Suprapubic skin (tissue), 4 donors: Measurements from ENCODE around the gene ACTC1. TPM values are rescaled to one million over a fixed set of nuclear protein-coding genes. Genes with fewer than 3 reads are reported as not detected.
"Not testable (repeated sequence)": the region's sequence is repeated elsewhere in the genome, so short reads cannot be mapped to it uniquely, and the experiment has no call there.

ENCODE experiments used
- DNase-seq, 2 donors: peaks; one replicate each; pipeline ENCODE4 v3.0.0-alpha.2; 2019; ENCODE audit warnings: low spot score in 2 of 2
- H3K27ac ChIP-seq: fragments of 200-600 bp; sonication (generic); one replicate; pipeline ENCODE4 v1.5.1; 2019
- H3K27me3 ChIP-seq: fragments of 200-600 bp; sonication (generic); one replicate; pipeline ENCODE4 v1.5.1; 2019
- H3K36me3 ChIP-seq: fragments of 200-600 bp; sonication (generic); one replicate; pipeline ENCODE4 v1.5.1; 2019
- H3K4me1 ChIP-seq: fragments of 200-600 bp; sonication (generic); one replicate; pipeline ENCODE4 v1.5.1; 2019
- H3K4me3 ChIP-seq: fragments of 200-600 bp; sonication (generic); one replicate; pipeline ENCODE4 v1.5.1; 2019; ENCODE audit warnings: mild to moderate bottlenecking
- H3K9me3 ChIP-seq: fragments of 200-600 bp; sonication (generic); one replicate; pipeline ENCODE4 v1.5.1; 2019
- EP300 ChIP-seq: sonication (generic); formaldehyde crosslinking; IDR thresholded peaks from one replicate; pipeline ENCODE4 v1.6.1; 2017; ENCODE audit warnings: antibody characterized with exemption
- POLR2A ChIP-seq, 2 donors: fragments of 450-650 bp; IDR thresholded peaks; one replicate each; pipeline ENCODE4 v1.6.1; 2017; ENCODE audit warnings: antibody characterized with exemption in 2 of 2, mild to moderate bottlenecking in 2 of 2, moderate library complexity in 2 of 2
- POLR2AphosphoS5 ChIP-seq, 3 donors: sonication (generic); formaldehyde crosslinking; IDR thresholded peaks; one replicate each; pipeline ENCODE4 v1.6.1; 2017; ENCODE audit warnings: antibody characterized with exemption in 3 of 3
- WGBS: methylation state at CpG from one replicate; pipeline ENCODE4 v1.1.5; 2018; 5-methylcytosine and 5-hydroxymethylcytosine counted together
- total RNA-seq, 4 donors: library from RNA; depleted of rRNA; stranded (reverse); fragments of >200 nt; gene quantifications; one replicate each; pipeline ENCODE4 v1.1.0, GENCODE V29; 2016
- TF ChIP-seq, protein P1 (sequence below), 2 donors: fragments of 200-600 bp in 1 of 2; fragments of 450-650 bp in 1 of 2; sonication (generic) in 1 of 2; IDR thresholded peaks; one replicate each; pipeline ENCODE4 v1.5.1; 2016 to 2019; ENCODE audit warnings: antibody characterized with exemption in 2 of 2, mild to moderate bottlenecking in 1 of 2, moderate library complexity in 1 of 2

The ACTC1 gene
- total RNA-seq, 4 donors from 2014 or later = 0.51 to 1.4 (median 0.85) TPM

- TF ChIP-seq POLR2A (IDR thresholded peaks at IDR 0.05) = no peak
- no peak for TF ChIP-seq POLR2AphosphoS5 (IDR thresholded peaks at IDR 0.05)
- TF ChIP-seq, protein P1, sequence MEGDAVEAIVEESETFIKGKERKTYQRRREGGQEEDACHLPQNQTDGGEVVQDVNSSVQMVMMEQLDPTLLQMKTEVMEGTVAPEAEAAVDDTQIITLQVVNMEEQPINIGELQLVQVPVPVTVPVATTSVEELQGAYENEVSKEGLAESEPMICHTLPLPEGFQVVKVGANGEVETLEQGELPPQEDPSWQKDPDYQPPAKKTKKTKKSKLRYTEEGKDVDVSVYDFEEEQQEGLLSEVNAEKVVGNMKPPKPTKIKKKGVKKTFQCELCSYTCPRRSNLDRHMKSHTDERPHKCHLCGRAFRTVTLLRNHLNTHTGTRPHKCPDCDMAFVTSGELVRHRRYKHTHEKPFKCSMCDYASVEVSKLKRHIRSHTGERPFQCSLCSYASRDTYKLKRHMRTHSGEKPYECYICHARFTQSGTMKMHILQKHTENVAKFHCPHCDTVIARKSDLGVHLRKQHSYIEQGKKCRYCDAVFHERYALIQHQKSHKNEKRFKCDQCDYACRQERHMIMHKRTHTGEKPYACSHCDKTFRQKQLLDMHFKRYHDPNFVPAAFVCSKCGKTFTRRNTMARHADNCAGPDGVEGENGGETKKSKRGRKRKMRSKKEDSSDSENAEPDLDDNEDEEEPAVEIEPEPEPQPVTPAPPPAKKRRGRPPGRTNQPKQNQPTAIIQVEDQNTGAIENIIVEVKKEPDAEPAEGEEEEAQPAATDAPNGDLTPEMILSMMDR (IDR thresholded peaks at IDR 0.05) = no peak
- TF ChIP-seq EP300 = no peak
- H3K4me3 ChIP-seq = no peak overlapping the region
- DNase-seq = no peak
- no peaks in the 10 kb centered on the region for H3K4me1 ChIP-seq
- H3K27ac ChIP-seq = no peak overlapping the region
- H3K9me3 ChIP-seq = no peaks in the 10 kb centered on the region
- no peaks in the 10 kb centered on the region for H3K36me3 ChIP-seq
- peaks cover 3% of the 10 kb centered on the region for H3K27me3 ChIP-seq
- 38% methylated on average over 1 of the region's 1 CpG for WGBS
Observed at GRCh38 chr15:34812369-34812768, 17.0 kb upstream of the ACTC1 start.

DNA sequence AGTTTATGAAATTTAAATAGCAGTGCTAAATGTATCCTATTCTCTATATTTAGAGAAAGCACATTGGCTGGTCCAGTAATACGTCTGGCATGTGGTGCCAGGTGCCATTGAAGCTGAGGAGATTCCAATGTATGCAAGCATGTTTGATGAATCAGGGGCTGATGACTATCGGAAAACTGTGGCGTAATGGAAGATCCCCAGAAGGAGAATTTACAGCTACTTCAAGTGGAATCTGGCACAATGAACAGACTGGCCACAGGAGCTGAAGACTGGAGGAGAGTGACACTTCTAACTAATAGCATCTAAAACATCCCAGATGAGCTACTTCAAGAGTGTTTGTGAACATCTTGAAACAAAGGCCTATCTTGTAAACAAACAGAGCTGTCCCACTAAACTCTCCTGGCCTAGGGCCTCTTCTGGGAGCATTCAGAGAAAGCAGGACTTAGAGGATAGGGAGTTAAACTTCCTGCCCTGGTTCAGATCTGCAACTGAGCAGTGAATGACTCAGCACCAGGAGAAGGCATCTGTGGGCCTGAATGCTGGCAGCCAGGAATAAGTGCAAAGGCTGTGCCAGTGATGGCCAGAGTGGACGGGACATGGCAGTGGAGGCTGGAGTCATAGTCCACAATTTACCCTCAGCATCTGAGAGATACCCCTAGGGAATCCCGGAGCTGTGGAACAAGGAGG, 15.2 kb upstream of the ACTC1 start:
- no peaks in the 10 kb centered on the region for H3K9me3 ChIP-seq
- WGBS = 83% methylated on average over 5 of the region's 5 CpGs
- H3K36me3 ChIP-seq = no peaks in the 10 kb centered on the region
- H3K4me1 ChIP-seq = no peaks in the 10 kb centered on the region
- no peak overlapping the region for H3K27ac ChIP-seq
- H3K4me3 ChIP-seq = no peak overlapping the region
- TF ChIP-seq POLR2A (IDR thresholded peaks at IDR 0.05) = no peak
- no peak for TF ChIP-seq POLR2AphosphoS5 (IDR thresholded peaks at IDR 0.05)
- TF ChIP-seq EP300 = no peak
- TF ChIP-seq, protein P1 (IDR thresholded peaks at IDR 0.05) = no peak
- DNase-seq = no peak
- peaks cover 3% of the 10 kb centered on the region for H3K27me3 ChIP-seq

DNA sequence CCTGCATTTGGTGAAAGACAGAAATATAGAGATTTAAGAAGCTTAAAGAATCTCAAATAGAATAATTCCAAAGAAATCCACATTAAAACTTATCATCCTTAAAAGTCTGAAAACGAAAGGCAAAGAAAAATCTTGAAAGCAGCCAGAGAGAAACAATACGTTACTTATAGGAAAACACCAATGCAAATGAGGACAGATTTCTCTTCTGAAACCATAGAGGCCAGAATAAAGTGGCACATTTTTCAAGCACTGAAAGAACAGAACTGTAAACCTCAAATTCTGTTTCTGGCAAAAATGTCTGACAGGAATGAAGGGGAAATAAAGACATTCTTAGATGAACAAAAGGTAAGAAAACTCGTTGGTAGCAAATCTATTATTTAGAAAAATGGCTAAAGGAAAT, 13.8 kb upstream of the ACTC1 start:
- Histone ChIP-seq H3K36me3 (no peaks in the 10 kb centered on the region), H3K27me3 (peaks cover 3% of the 10 kb centered on the region), H3K9me3 (no peaks in the 10 kb centered on the region), H3K4me1 (no peaks in the 10 kb centered on the region), H3K27ac (no peak overlapping the region), H3K4me3 (no peak overlapping the region)
- no peak for TF ChIP-seq EP300
- TF ChIP-seq POLR2A (IDR thresholded peaks at IDR 0.05) = no peak
- no peak for TF ChIP-seq POLR2AphosphoS5 (IDR thresholded peaks at IDR 0.05)
- 69% methylated on average over 3 of the region's 3 CpGs for WGBS
- DNase-seq = no peak

- no peaks in the 10 kb centered on the region for H3K4me1 ChIP-seq
- 94% methylated on average over 3 of the region's 3 CpGs for WGBS
- peaks cover 3% of the 10 kb centered on the region for H3K27me3 ChIP-seq
- no peaks in the 10 kb centered on the region for H3K9me3 ChIP-seq
- TF ChIP-seq EP300 = no peak
- TF ChIP-seq, protein P1 (IDR thresholded peaks at IDR 0.05) = no peak
- no peak for TF ChIP-seq POLR2AphosphoS5 (IDR thresholded peaks at IDR 0.05)
- no peak for TF ChIP-seq POLR2A (IDR thresholded peaks at IDR 0.05)
- DNase-seq = no peak
- H3K27ac ChIP-seq = no peak overlapping the region
- H3K4me3 ChIP-seq = no peak overlapping the region
- no peaks in the 10 kb centered on the region for H3K36me3 ChIP-seq
Observed at GRCh38 chr15:34808016-34808415, 12.7 kb upstream of the ACTC1 start.

- H3K27ac ChIP-seq, H3K27me3 ChIP-seq, H3K9me3 ChIP-seq, H3K4me1 ChIP-seq, H3K36me3 ChIP-seq, H3K4me3 ChIP-seq, DNase-seq: not testable (repeated sequence)
- WGBS = 75% methylated on average over 8 of the region's 8 CpGs
Observed at GRCh38 chr15:34807241-34807640, 11.9 kb upstream of the ACTC1 start.

DNA sequence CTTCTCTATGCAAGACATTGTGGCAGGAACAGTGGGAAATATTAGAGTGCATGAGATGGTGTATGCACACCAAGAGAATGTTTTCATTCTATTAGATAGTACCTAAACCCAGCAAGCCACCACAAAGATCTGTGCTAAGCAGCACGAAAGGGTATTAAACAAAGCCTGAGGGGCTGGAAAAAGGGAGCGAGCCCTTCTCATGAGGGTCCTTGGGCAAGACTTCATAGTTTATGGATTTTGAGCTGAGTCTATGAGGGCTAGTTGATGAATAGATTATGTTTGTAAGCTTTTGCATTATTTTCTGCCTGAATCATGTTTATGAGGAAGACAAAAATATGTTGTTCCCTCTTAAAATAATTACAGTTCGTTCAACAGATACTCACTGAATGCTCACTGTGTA, 9.4 kb upstream of the ACTC1 start:
- no peak for DNase-seq

More for the DNA sequence above, 9.4 kb upstream of the ACTC1 start:
- no peak overlapping the region for H3K4me3 ChIP-seq
- no peaks in the 10 kb centered on the region for H3K36me3 ChIP-seq
- H3K9me3 ChIP-seq = no peaks in the 10 kb centered on the region
- WGBS = 70% methylated on average over 3 of the region's 3 CpGs
- H3K27ac ChIP-seq = no peak overlapping the region
- no peaks in the 10 kb centered on the region for H3K4me1 ChIP-seq
- TF ChIP-seq POLR2AphosphoS5 (IDR thresholded peaks at IDR 0.05) (no peak), POLR2A (IDR thresholded peaks at IDR 0.05) (no peak), EP300 (no peak)
- TF ChIP-seq, protein P1 (IDR thresholded peaks at IDR 0.05) = no peak
- H3K27me3 ChIP-seq = peaks cover 3% of the 10 kb centered on the region
